GM23248 (cell line): Measurements from ENCODE around the gene FBXO7.

Experiments
- EZH2 ChIP-seq: fragments of 200-600 bp; sonication (generic); IDR thresholded peaks from 2 replicates; pipeline ENCODE4 v1.6.1; 2018; ENCODE audit warnings: antibody characterized with exemption, mild to moderate bottlenecking; ENCODE audit not compliant: insufficient read depth, poor library complexity, severe bottlenecking
- EZH2phosphoT487 ChIP-seq: fragments of 200-600 bp; sonication (generic); IDR thresholded peaks from 2 replicates; pipeline ENCODE4 v1.6.1; 2018; ENCODE audit warnings: antibody characterized with exemption, moderate library complexity, mild to moderate bottlenecking, low read depth; ENCODE audit not compliant: insufficient read depth

- TF ChIP-seq EZH2 (no peak), EZH2phosphoT487 (no peak)
Observed at GRCh38 chr22:32446321-32446720, 28.3 kb upstream of the FBXO7 start.
